Liver (tissue), 2 donors: ENCODE results near the gene TRERF1.

ENCODE experiments used
- YY1 ChIP-seq: IDR thresholded peaks from 2 replicates; pipeline ENCODE4 v1.6.1; 2016; ENCODE audit warnings: antibody characterized with exemption, mild to moderate bottlenecking
- TF ChIP-seq, protein P1 (sequence below): fragments of 150-350 bp; IDR thresholded peaks from 2 replicates; pipeline ENCODE4 v1.5.1; 2017; ENCODE audit warnings: improper control_type of control experiment, low read depth, low read length; ENCODE audit not compliant: missing input control
- TF ChIP-seq, protein P2 (sequence below): IDR thresholded peaks from 2 replicates; pipeline ENCODE4 v1.6.1; 2016; ENCODE audit warnings: antibody characterized with exemption
- donor health status: healthy.

DNA sequence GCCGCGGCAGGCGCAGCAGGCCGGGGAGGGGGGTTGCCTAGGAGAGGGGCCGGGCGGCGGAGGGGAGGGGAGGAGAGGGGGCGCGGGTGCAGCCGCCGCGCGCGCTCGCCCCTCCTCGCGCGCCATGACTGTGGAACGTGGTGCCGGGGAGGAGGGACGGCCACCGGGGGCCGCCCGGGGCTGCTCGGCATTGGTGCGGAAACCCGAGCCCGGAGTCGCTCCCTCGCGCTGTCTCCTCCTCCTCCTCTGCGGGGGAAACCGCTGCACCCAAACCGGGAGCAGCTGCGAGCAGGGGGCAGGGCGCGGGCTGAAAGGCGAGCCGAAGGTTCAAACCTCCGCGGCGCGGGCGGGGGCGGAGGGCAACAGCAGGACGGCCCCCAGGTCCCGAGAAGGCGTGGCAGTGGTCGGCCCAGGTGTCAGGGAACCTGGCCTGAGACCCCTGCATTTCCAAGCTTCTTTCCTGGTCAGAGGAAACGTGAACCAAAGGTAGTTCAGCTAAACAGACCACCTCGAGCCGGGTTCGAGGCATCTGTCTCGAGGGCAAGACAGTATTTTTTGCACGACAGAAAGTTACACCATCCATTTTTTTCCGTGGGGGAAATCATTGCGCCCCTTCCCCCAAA is 1.4 kb upstream of the TRERF1 start:
- TF ChIP-seq, protein P1, sequence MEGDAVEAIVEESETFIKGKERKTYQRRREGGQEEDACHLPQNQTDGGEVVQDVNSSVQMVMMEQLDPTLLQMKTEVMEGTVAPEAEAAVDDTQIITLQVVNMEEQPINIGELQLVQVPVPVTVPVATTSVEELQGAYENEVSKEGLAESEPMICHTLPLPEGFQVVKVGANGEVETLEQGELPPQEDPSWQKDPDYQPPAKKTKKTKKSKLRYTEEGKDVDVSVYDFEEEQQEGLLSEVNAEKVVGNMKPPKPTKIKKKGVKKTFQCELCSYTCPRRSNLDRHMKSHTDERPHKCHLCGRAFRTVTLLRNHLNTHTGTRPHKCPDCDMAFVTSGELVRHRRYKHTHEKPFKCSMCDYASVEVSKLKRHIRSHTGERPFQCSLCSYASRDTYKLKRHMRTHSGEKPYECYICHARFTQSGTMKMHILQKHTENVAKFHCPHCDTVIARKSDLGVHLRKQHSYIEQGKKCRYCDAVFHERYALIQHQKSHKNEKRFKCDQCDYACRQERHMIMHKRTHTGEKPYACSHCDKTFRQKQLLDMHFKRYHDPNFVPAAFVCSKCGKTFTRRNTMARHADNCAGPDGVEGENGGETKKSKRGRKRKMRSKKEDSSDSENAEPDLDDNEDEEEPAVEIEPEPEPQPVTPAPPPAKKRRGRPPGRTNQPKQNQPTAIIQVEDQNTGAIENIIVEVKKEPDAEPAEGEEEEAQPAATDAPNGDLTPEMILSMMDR, result no peak
- TF ChIP-seq, protein P2, sequence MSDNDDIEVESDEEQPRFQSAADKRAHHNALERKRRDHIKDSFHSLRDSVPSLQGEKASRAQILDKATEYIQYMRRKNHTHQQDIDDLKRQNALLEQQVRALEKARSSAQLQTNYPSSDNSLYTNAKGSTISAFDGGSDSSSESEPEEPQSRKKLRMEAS, result no peak
- no peak for TF ChIP-seq YY1
